GM21825 (cell line): ENCODE data around the gene NOP58.
"Not testable (repeated sequence)": the region's sequence is repeated elsewhere in the genome, so short reads cannot be mapped to it uniquely, and the experiment has no call there.

Experiments used
- ATAC-seq: cut with Tn5 transposase; IDR thresholded peaks from one replicate; pipeline ENCODE4 v1.9.1; 2021; ENCODE audit warnings: mild to moderate bottlenecking, moderate library complexity; ENCODE audit not compliant: unreplicated experiment

Gene NOP58

GRCh38 chr2:202265467-202266277, at the start of gene NOP58:
Gene NOP58, plus strand, starts transcription at chr2:202265763. Its CDS starts 179 bp downstream, at chr2:202265942.
- peak; percentile 88 for ATAC-seq

GRCh38 chr2:202221873-202222272, 43.7 kb upstream of the NOP58 start:
- no peak for ATAC-seq

- ATAC-seq = peak; percentile 30
Measured at GRCh38 chr2:202237787-202238233, 27.8 kb upstream of the NOP58 start.

GRCh38 chr2:202238234-202239197, 27.0 kb upstream of the NOP58 start, which contains the start of gene SUMO1:
Gene SUMO1, minus strand, starts transcription at chr2:202238597. Its CDS starts 146 bp downstream, at chr2:202238451.
- peak; percentile 97 for ATAC-seq

- ATAC-seq = not testable (repeated sequence)
Measured at GRCh38 chr2:202247710-202248109, 17.9 kb upstream of the NOP58 start.

- no peak for ATAC-seq
Measured at GRCh38 chr2:202249521-202250253, 15.9 kb upstream of the NOP58 start.

GRCh38 chr2:202251494-202251893, 14.1 kb upstream of the NOP58 start:
- ATAC-seq = no peak

- ATAC-seq = no peak
Measured at GRCh38 chr2:202261531-202261930, 4.0 kb upstream of the NOP58 start.

- no peak for ATAC-seq
Measured at GRCh38 chr2:202267495-202267894, 1.9 kb downstream of the NOP58 start.

GRCh38 chr2:202269585-202269984, 4.0 kb downstream of the NOP58 start:
- no peak for ATAC-seq

GRCh38 chr2:202270487-202270886, 4.9 kb downstream of the NOP58 start:
- ATAC-seq = no peak

- ATAC-seq = not testable (repeated sequence)
Measured at GRCh38 chr2:202276078-202276720, 10.6 kb downstream of the NOP58 start.

- ATAC-seq = no peak
Measured at GRCh38 chr2:202278036-202278760, 12.6 kb downstream of the NOP58 start.

GRCh38 chr2:202278944-202279343, 13.4 kb downstream of the NOP58 start:
- ATAC-seq = no peak

- no peak for ATAC-seq
Measured at GRCh38 chr2:202286595-202286994, 21.0 kb downstream of the NOP58 start.

GRCh38 chr2:202289394-202290204, 24.0 kb downstream of the NOP58 start:
- ATAC-seq = no peak

GRCh38 chr2:202290316-202290715, 24.8 kb downstream of the NOP58 start:
- ATAC-seq = no peak

- no peak for ATAC-seq
Measured at GRCh38 chr2:202290970-202291369, 25.4 kb downstream of the NOP58 start.

- ATAC-seq = peak; percentile 78
Measured at GRCh38 chr2:202299712-202300111, 34.1 kb downstream of the NOP58 start.
